HepG2 (cell line): ENCODE results near the gene PSORS1C2. TPM values are rescaled to one million over a fixed set of nuclear protein-coding genes. Genes with fewer than 3 reads are reported as not detected.
A peak's percentile ranks its signal among the peaks of the same experiment; 100 is the strongest.

Source experiments
- ATRX ChIP-seq: sonication (generic); formaldehyde crosslinking; IDR thresholded peaks from 2 replicates; pipeline ENCODE4 v1.4.0; 2020; ENCODE audit warnings: missing genetic modification reagents, borderline replicate concordance
- CREB1 ChIP-seq, 2 experiments: fragments of 450-650 bp in 1 of 2; IDR thresholded peaks; 2 replicates each; pipeline ENCODE4 v1.6.1; 2016 to 2017; ENCODE audit warnings: control low read depth in 1 of 2, mild to moderate bottlenecking in 1 of 2, missing compliant biosample characterization in 1 of 2, missing genetic modification characterization in 1 of 2
- EP300 ChIP-seq, 3 experiments: sonication (generic) in 1 of 3; formaldehyde crosslinking in 1 of 3; IDR thresholded peaks; 2 replicates each; pipeline versions ENCODE4 v1.5.1 to v1.6.1; 2011 to 2020; ENCODE audit warnings: low read depth in 2 of 3, low read length in 2 of 3, borderline replicate concordance in 1 of 3, improper control_type of control experiment in 1 of 3, mild to moderate bottlenecking in 1 of 3, missing genetic modification reagents in 1 of 3, moderate library complexity in 1 of 3
- GFI1 ChIP-seq: sonication (generic); formaldehyde crosslinking; IDR thresholded peaks from 2 replicates; pipeline ENCODE4 v1.5.0; 2020; ENCODE audit warnings: missing genetic modification reagents, mild to moderate bottlenecking, borderline replicate concordance
- GTF3A ChIP-seq: sonication (generic); formaldehyde crosslinking; conservative IDR thresholded peaks from 2 replicates; pipeline ENCODE4 v1.4.0; 2020; ENCODE audit warnings: mild to moderate bottlenecking, missing genetic modification reagents
- HMGA1 ChIP-seq: sonication (generic); formaldehyde crosslinking; conservative IDR thresholded peaks from 2 replicates; pipeline ENCODE4 v1.4.0; 2020; ENCODE audit warnings: missing genetic modification reagents
- HNRNPLL ChIP-seq: fragments of 200-400 bp; formaldehyde crosslinking; IDR thresholded peaks from 2 replicates; pipeline ENCODE4 v1.6.1; 2017; ENCODE audit warnings: mild to moderate bottlenecking, low read depth, low read length; ENCODE audit not compliant: poor library complexity, severe bottlenecking
- ISX ChIP-seq: sonication (generic); formaldehyde crosslinking; conservative IDR thresholded peaks from 2 replicates; pipeline ENCODE4 v1.5.0; 2020; ENCODE audit warnings: missing genetic modification reagents
- LCORL ChIP-seq, 2 experiments: fragments of 450-650 bp in 1 of 2; sonication (generic) in 1 of 2; formaldehyde crosslinking in 1 of 2; IDR thresholded peaks; 2 replicates each; pipeline versions ENCODE4 v1.5.0 to v1.6.1; 2017 to 2020; ENCODE audit warnings: antibody characterized with exemption in 1 of 2, missing genetic modification reagents in 1 of 2
- MBD4 ChIP-seq: IDR thresholded peaks from 2 replicates; pipeline ENCODE4 v1.6.1; 2012; ENCODE audit warnings: low read length, inconsistent platforms, borderline replicate concordance
- MXD1 ChIP-seq: sonication (generic); formaldehyde crosslinking; IDR thresholded peaks from 2 replicates; pipeline ENCODE4 v1.4.0; 2020; ENCODE audit warnings: mild to moderate bottlenecking, missing genetic modification reagents
- RBAK ChIP-seq: sonication (generic); formaldehyde crosslinking; IDR thresholded peaks from 2 replicates; pipeline ENCODE4 v1.5.1; 2020; ENCODE audit warnings: mild to moderate bottlenecking, missing genetic modification reagents
- RFX3 ChIP-seq: IDR thresholded peaks from 2 replicates; pipeline ENCODE4 v1.6.1; 2016; ENCODE audit warnings: missing biosample characterization, missing genetic modification reagents
- ZFP36L2 ChIP-seq: sonication (generic); formaldehyde crosslinking; IDR thresholded peaks from 2 replicates; pipeline ENCODE4 v1.4.0; 2020; ENCODE audit warnings: missing genetic modification reagents
- ZKSCAN8 ChIP-seq: IDR thresholded peaks from 2 replicates; pipeline ENCODE4 v1.6.1; 2016; ENCODE audit warnings: borderline replicate concordance, missing genetic modification reagents, missing compliant biosample characterization
- ZMYM4 ChIP-seq: sonication (generic); formaldehyde crosslinking; IDR thresholded peaks from 2 replicates; pipeline ENCODE4 v1.8.1; 2023; ENCODE audit warnings: mild to moderate bottlenecking, missing genetic modification reagents
- ZNF547 ChIP-seq: sonication (generic); formaldehyde crosslinking; IDR thresholded peaks from 2 replicates; pipeline ENCODE4 v1.5.1; 2020; ENCODE audit warnings: mild to moderate bottlenecking, missing genetic modification reagents
- ZNF609 ChIP-seq: sonication (generic); formaldehyde crosslinking; IDR thresholded peaks from 2 replicates; pipeline ENCODE4 v1.4.0; 2020; ENCODE audit warnings: mild to moderate bottlenecking, missing genetic modification reagents, borderline replicate concordance
- ZNF644 ChIP-seq: IDR thresholded peaks from 2 replicates; pipeline ENCODE4 v1.6.1; 2016; ENCODE audit warnings: low read depth
- polyA plus RNA-seq, 8 experiments: library from polyadenylated mRNA; depleted of rRNA in 3 of 8; stranded (reverse) in 7 of 8; unstranded in 1 of 8; fragments of >200 nt; fragmentation: Illumina TruSeq in 4 of 8; extraction: Trizol in 4 of 8; gene quantifications; 2 replicates each; pipeline versions ENCODE4 v1.2.1 to v1.2.3, GENCODE V29; 2011 to 2016; ENCODE audit warnings: low read depth in 4 of 8, missing spikeins in 1 of 8, mixed read lengths in 1 of 8; ENCODE audit not compliant: insufficient read depth in 1 of 8
- total RNA-seq, 5 experiments: library from RNA; depleted of rRNA; stranded (reverse); fragments of >200 nt; fragmentation: Illumina TruSeq; extraction: Trizol; gene quantifications; 2 replicates each; pipeline ENCODE4 v1.2.3, GENCODE V29; 2016; ENCODE audit warnings: low read depth in 1 of 5
- TF ChIP-seq, protein P1 (sequence below): sonication (generic); formaldehyde crosslinking; IDR thresholded peaks from 2 replicates; pipeline ENCODE4 v1.4.0; 2020; ENCODE audit warnings: missing genetic modification reagents
- TF ChIP-seq, protein P2 (sequence below): sonication (generic); formaldehyde crosslinking; IDR thresholded peaks from 2 replicates; pipeline ENCODE4 v1.8.1; 2023; ENCODE audit warnings: mild to moderate bottlenecking, inconsistent platforms, moderate library complexity, missing genetic modification reagents, borderline replicate concordance

Gene PSORS1C2
- total and polyA plus RNA-seq, 2 of the 13 experiments (the other 11 are each of a cell fraction or from before 2014, with no cell fraction given): not detected

- TF ChIP-seq ZNF609 (peak; percentile 35; the same call in 1 of the 2 replicates), HNRNPLL (peak; percentile 96), ATRX (CRISPR knock-in tag) (no peak), ZNF547 (CRISPR knock-in tag) (peak; percentile 85), GTF3A (no peak), MBD4 (no peak), GFI1 (CRISPR knock-in tag) (no peak; the same call in 1 of the 2 replicates), MXD1 (CRISPR knock-in tag) (peak; percentile 78; the same call in 1 of the 2 replicates), ZKSCAN8 (CRISPR knock-in tag) (no peak), RFX3 (CRISPR knock-in tag) (no peak), HMGA1 (no peak), ZNF644 (CRISPR knock-in tag) (no peak), EP300 (IDR thresholded peaks at IDR 0.05; ENCODE audit: low read depth in 2 of 2, low read length in 2 of 2) (no peak), EP300 (CRISPR knock-in tag; IDR thresholded peaks at IDR 0.05; ENCODE audit: borderline replicate concordance) (no peak), ZFP36L2 (CRISPR knock-in tag) (no peak), LCORL (IDR thresholded peaks at IDR 0.05) (peak; percentile 60; the same call in 1 of the 2 replicates), LCORL (CRISPR knock-in tag; IDR thresholded peaks at IDR 0.05) (peak; percentile 86), ZMYM4 (CRISPR knock-in tag) (peak; percentile 61; the same call in 1 of the 2 replicates), CREB1 (IDR thresholded peaks at IDR 0.05) (peak; percentile 67; the same call in 1 of the 2 replicates), CREB1 (CRISPR knock-in tag; IDR thresholded peaks at IDR 0.05) (peak; percentile 86), RBAK (CRISPR knock-in tag) (no peak), ISX (CRISPR knock-in tag) (no peak)
- TF ChIP-seq, protein P1, sequence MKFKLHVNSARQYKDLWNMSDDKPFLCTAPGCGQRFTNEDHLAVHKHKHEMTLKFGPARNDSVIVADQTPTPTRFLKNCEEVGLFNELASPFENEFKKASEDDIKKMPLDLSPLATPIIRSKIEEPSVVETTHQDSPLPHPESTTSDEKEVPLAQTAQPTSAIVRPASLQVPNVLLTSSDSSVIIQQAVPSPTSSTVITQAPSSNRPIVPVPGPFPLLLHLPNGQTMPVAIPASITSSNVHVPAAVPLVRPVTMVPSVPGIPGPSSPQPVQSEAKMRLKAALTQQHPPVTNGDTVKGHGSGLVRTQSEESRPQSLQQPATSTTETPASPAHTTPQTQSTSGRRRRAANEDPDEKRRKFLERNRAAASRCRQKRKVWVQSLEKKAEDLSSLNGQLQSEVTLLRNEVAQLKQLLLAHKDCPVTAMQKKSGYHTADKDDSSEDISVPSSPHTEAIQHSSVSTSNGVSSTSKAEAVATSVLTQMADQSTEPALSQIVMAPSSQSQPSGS: 0 out of 2 replicates have a peak, but pooled peaks have one; percentile 25
- TF ChIP-seq, protein P2, sequence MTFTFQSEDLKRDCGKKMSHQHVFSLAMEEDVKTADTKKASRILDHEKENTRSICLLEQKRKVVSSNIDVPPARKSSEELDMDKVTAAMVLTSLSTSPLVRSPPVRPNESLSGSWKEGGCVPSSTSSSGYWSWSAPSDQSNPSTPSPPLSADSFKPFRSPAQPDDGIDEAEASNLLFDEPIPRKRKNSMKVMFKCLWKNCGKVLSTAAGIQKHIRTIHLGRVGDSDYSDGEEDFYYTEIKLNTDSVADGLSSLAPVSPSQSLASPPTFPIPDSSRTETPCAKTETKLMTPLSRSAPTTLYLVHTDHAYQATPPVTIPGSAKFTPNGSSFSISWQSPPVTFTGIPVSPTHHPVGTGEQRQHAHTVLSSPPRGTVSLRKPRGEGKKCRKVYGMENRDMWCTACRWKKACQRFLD: peak; percentile 94; the same call in 1 of the 2 replicates
Observed at GRCh38 chr6:31158140-31158862, 19.4 kb upstream of the PSORS1C2 start, which contains the start of gene TCF19 (continued).
